ENCODE measurements around the gene KRT82. TPM values are rescaled to one million over a fixed set of nuclear protein-coding genes. Genes with fewer than 3 reads are reported as not detected.

Gene KRT82
- total RNA-seq, 4 donors from 2014 or later = not detected

DNA sequence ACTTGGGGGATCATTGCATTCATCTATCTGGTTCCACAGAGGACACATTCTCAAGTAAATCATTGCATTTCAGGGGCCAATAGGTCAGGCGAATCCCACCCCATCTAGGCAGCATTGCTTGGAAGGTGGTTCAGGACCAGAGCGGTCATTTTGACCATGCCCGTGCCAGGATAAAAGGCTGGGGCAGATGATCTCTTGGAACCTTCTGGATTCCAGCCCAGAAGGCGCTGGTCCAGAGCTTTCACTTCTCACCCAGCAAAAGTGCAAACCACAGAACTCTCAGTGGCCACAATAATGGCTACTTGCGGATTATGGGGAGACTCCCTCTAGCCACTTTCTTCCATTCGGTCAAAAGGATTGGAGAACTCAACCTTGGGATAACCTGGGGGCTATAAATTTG is 38.3 kb downstream of the KRT82 start:
- no peaks in the 10 kb centered on the region for H3K36me3 ChIP-seq
- H3K27ac ChIP-seq = no peak overlapping the region
- H3K27me3 ChIP-seq = peaks cover 0 to 15% (median 0%) of the 10 kb centered on the region in 4 donors
- intact Hi-C loops (cut with DNase I) = no loop called here
- WGBS, 2 donors = 77 to 86% methylated on average over 2 to 6 of the region's 6 CpGs
- peaks cover 6 to 26% (median 20%) of the 10 kb centered on the region in 3 donors for H3K4me1 ChIP-seq
- H3K9me3 ChIP-seq = no peaks in the 10 kb centered on the region
- TF ChIP-seq, protein P1, sequence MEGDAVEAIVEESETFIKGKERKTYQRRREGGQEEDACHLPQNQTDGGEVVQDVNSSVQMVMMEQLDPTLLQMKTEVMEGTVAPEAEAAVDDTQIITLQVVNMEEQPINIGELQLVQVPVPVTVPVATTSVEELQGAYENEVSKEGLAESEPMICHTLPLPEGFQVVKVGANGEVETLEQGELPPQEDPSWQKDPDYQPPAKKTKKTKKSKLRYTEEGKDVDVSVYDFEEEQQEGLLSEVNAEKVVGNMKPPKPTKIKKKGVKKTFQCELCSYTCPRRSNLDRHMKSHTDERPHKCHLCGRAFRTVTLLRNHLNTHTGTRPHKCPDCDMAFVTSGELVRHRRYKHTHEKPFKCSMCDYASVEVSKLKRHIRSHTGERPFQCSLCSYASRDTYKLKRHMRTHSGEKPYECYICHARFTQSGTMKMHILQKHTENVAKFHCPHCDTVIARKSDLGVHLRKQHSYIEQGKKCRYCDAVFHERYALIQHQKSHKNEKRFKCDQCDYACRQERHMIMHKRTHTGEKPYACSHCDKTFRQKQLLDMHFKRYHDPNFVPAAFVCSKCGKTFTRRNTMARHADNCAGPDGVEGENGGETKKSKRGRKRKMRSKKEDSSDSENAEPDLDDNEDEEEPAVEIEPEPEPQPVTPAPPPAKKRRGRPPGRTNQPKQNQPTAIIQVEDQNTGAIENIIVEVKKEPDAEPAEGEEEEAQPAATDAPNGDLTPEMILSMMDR (IDR thresholded peaks at IDR 0.05) = no peak
- no peak for TF ChIP-seq POLR2A (IDR thresholded peaks at IDR 0.05)
- no peak for DNase-seq
- no peak overlapping the region for H3K4me3 ChIP-seq

DNA sequence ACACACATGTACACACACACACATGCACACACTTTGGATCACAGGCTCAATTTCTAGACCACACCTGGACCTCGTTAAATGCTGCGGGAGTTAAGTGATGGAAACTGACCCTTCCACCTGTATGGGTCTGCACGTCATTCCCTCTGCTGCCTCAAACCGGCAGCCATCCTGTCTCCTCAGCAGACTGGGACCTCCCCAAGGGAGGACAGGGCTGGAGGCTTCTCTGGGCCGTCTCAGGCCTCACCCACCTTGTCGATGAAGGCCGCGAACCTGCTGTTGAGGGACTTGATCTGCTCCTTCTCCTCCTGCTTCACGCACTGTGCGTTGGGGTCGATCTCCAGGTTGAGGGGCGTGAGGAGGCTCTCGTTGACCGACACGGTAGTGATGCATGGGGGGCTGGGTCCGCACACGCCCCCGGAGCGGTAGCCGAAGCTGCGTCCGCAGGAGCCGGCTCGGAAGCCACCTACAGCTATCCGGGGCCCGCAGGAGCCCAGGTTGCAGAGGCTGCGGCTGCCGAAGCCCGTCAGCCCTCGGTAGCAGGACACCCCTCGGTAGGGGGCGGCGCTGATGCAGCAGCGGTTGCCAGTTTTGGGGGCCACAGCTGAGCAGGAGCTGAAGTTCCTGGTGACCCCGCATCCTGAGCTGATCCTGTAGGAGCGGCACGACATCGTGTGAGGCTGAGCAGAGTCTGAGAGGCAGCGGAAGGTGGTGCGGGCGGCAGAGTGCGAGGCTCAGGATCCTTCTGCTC is 39.2 kb downstream of the KRT82 start, which contains the start of gene KRT85:
Gene KRT85 (minus strand): TSS at position 744 of the 748 bp plus-strand sequence. CDS start 76 bp downstream, at position 668.
- H3K36me3 ChIP-seq = no peaks in the 10 kb centered on the region
- H3K4me3 ChIP-seq = no peak within 1 kb of the TSS
- H3K9me3 ChIP-seq = no peaks in the 10 kb centered on the region
- no peak within 1 kb of the TSS for H3K27ac ChIP-seq
- no peak for TF ChIP-seq POLR2A (IDR thresholded peaks at IDR 0.05)
- TF ChIP-seq, protein P1 (IDR thresholded peaks at IDR 0.05) = no peak
- H3K4me1 ChIP-seq = peaks cover 6 to 17% (median 15%) of the 10 kb centered on the region in 3 donors
- intact Hi-C loops (cut with DNase I) = no loop called here
- peaks cover 0 to 20% (median 0%) of the 10 kb centered on the region in 4 donors for H3K27me3 ChIP-seq
- 87 to 96% methylated on average over 6 to 16 of the region's 42 CpGs for WGBS, 2 donors
- DNase-seq = no peak

DNA sequence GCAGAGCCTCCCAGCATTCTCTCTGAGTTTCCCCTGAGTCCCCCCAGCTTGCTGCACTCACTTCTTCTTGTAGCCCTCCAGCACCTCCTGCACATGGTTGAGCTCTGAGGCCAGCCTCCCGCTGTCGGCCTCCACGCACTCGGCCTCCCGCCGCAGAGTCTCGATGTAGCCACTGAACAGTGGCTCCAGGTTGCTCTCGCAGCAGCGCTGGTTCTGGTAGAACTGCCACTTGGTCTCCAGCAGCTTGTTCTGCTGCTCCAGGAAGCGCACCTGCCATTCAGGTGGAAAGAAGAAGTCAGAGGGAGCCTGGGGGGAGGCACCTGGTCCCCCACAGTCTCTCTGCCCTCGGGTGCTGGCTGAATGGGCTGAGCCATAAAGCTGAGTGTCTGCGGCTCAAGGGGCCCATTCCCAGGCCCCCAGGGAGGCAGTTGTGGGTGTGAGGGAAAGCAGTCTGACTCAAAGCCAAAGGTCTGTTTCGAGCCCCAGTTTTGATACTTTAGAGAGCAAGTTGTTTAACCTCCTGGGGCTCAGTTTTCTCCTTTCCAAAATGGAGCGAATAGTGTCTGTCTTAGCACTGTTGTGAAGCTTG is 41.1 kb downstream of the KRT82 start:
- no peak for DNase-seq
- 62 to 86% methylated on average over 12 to 13 of the region's 14 CpGs for WGBS, 2 donors
- Histone ChIP-seq H3K36me3 (no peaks in the 10 kb centered on the region), H3K27ac (no peak overlapping the region), H3K9me3 (no peaks in the 10 kb centered on the region), H3K27me3 (peaks cover 0 to 20% (median 0%) of the 10 kb centered on the region in 4 donors), H3K4me1 (peaks cover 0 to 9% (median 0%) of the 10 kb centered on the region in 3 donors), H3K4me3 (no peak overlapping the region)
- intact Hi-C loops (cut with DNase I) = no loop called here
- TF ChIP-seq, protein P1 (IDR thresholded peaks at IDR 0.05) = no peak
- no peak for TF ChIP-seq POLR2A (IDR thresholded peaks at IDR 0.05)

DNA sequence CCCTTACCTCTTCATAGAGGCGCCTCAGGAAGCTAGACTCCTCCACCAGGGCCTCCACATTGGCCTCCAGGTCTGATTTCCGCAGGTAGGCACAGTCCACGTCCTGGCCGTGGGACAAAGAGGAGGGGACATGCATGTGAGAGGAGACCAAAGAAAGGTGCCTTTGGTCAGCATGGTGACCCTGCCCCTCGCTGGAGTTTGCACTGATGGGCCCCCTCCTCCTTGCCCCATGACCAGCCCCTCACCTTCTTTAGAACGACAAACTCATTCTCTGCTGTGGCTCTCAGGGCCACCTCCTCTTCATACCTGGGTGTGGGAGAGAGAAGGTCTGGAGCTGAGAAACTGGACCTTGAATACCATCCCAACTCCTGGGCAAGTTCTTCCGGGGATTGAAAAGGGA is 42.1 kb downstream of the KRT82 start:
- TF ChIP-seq POLR2A (IDR thresholded peaks at IDR 0.05) = no peak
- TF ChIP-seq, protein P1 (IDR thresholded peaks at IDR 0.05) = no peak
- H3K27me3 ChIP-seq = peaks cover 0 to 20% (median 0%) of the 10 kb centered on the region in 4 donors
- 50 to 81% methylated on average over 1 to 6 of the region's 7 CpGs for WGBS, 2 donors
- intact Hi-C loops (cut with DNase I) = no loop called here
- H3K27ac ChIP-seq = no peak overlapping the region
- H3K4me3 ChIP-seq = no peak overlapping the region
- no peak for DNase-seq
- no peaks in the 10 kb centered on the region for H3K9me3 ChIP-seq
- H3K36me3 ChIP-seq = no peaks in the 10 kb centered on the region
- peaks cover 0 to 14% (median 0%) of the 10 kb centered on the region in 3 donors for H3K4me1 ChIP-seq

DNA sequence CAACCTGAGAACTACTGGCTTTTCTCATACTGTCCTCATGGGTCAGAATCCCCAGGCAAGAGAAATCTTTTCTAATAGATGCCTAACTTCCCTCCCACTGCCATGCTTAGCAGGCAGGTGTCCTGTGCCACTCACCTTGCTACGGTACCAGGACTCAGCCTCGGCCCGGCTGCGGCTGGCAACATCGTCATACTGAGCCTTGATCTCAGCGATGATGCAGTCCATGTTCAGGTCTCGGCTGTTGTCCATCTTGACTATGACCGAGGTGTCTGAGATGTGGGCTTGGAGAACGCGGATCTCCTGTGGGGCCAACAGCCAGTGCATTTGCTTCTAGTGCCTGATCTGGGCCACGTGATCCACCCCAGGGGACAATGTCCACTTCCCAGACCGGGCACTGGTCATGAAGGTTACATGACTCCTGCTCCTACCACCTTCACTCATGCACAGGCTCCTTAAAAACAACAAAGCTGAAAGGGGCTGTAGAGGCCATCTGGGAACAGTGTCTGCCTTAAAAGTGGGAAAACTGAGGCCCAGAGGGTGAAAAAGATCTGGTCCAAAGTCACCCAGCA is 42.9 kb downstream of the KRT82 start:
- no peak for TF ChIP-seq POLR2A (IDR thresholded peaks at IDR 0.05)
- TF ChIP-seq, protein P1 (IDR thresholded peaks at IDR 0.05) = no peak
- H3K4me3 ChIP-seq = no peak overlapping the region
- no peaks in the 10 kb centered on the region for H3K9me3 ChIP-seq
- H3K27me3 ChIP-seq = peaks cover 0 to 29% (median 0%) of the 10 kb centered on the region in 4 donors
- intact Hi-C loops (cut with DNase I) = no loop called here
- H3K27ac ChIP-seq = no peak overlapping the region
- H3K36me3 ChIP-seq = no peaks in the 10 kb centered on the region
- DNase-seq = no peak
- WGBS, 2 donors = 93 to 98% methylated on average over 5 to 9 of the region's 12 CpGs
- peaks cover 0 to 14% (median 0%) of the 10 kb centered on the region in 3 donors for H3K4me1 ChIP-seq
